Fibroblast of villous mesenchyme (primary cell): ENCODE data around the gene KRT25. TPM values are rescaled to one million over a fixed set of nuclear protein-coding genes. Genes with fewer than 3 reads are reported as not detected.

Experiments
- DNase-seq: peaks from one replicate; pipeline ENCODE4 v3.0.0-alpha.2; 2010; ENCODE audit warnings: low read depth
- H3K4me3 ChIP-seq: 2 replicates; pipeline ENCODE4 v1.5.1; 2011; ENCODE audit warnings: low read depth, mild to moderate bottlenecking, low read length
- total RNA-seq: library from RNA; depleted of rRNA; stranded (reverse); fragments of >200 nt; gene quantifications from 2 replicates; pipeline ENCODE4 v1.2.3, GENCODE V29; 2012
- TF ChIP-seq, protein P1 (sequence below): IDR thresholded peaks from 2 replicates; pipeline ENCODE4 v1.5.1; 2012; ENCODE audit warnings: low read depth, mild to moderate bottlenecking, low read length; ENCODE audit not compliant: insufficient read depth

Gene KRT25
- total RNA-seq, 1 donor = not detected

DNA sequence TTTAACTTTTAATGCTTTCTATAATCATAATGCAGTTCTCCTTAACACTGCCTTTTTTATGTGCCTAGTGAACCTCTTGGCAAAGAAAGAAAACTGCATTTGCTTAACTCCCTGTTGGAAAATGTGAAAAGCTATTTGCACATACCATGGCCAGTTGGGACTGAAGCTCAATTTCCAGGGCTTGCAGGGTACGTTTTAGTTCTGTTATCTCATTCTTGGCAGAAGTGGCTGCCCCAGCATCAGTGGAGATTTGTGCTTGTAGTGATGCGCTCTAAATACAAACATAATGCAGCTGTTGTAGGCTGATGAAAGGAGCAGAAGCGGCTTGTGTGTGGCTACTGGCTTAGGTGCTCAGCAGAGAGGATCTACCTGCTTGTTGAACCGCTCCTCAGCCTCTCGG is 55.3 kb downstream of the KRT25 start:
- H3K4me3 ChIP-seq = no peak overlapping the region
- TF ChIP-seq, protein P1, sequence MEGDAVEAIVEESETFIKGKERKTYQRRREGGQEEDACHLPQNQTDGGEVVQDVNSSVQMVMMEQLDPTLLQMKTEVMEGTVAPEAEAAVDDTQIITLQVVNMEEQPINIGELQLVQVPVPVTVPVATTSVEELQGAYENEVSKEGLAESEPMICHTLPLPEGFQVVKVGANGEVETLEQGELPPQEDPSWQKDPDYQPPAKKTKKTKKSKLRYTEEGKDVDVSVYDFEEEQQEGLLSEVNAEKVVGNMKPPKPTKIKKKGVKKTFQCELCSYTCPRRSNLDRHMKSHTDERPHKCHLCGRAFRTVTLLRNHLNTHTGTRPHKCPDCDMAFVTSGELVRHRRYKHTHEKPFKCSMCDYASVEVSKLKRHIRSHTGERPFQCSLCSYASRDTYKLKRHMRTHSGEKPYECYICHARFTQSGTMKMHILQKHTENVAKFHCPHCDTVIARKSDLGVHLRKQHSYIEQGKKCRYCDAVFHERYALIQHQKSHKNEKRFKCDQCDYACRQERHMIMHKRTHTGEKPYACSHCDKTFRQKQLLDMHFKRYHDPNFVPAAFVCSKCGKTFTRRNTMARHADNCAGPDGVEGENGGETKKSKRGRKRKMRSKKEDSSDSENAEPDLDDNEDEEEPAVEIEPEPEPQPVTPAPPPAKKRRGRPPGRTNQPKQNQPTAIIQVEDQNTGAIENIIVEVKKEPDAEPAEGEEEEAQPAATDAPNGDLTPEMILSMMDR = no peak
- DNase-seq = no peak

- TF ChIP-seq, protein P1 = no peak
- no peak for DNase-seq
- H3K4me3 ChIP-seq = no peak overlapping the region
These were observed 55.8 kb downstream of the KRT25 start for GRCh38 chr17:40699371-40699770.

Other genes starting within 250 kb of the KRT25 start
- not detected in 2 replicates for gene CCR7, start 189.9 kb downstream of the KRT25 start, total RNA-seq
- 81.2 and 108 TPM in 2 replicates for gene SMARCE1, start 107.5 kb downstream of the KRT25 start, total RNA-seq
- gene KRT222, start 90.2 kb downstream of the KRT25 start, total RNA-seq = not detected in 2 replicates
- not detected in 2 replicates for gene KRT24, start 51.6 kb downstream of the KRT25 start, total RNA-seq
- not detected in 2 replicates for gene KRT26, start 16.9 kb upstream of the KRT25 start, total RNA-seq
- not detected in 2 replicates for gene KRT27, start 27.2 kb upstream of the KRT25 start, total RNA-seq
- gene KRT28, start 44.6 kb upstream of the KRT25 start, total RNA-seq = not detected in 2 replicates
- 3.0 and 3.2 TPM in 2 replicates for gene KRT10, start 67.3 kb upstream of the KRT25 start, total RNA-seq
- gene KRT12, start 111.9 kb upstream of the KRT25 start, total RNA-seq = not detected in 2 replicates
- gene KRT20, start 129.9 kb upstream of the KRT25 start, total RNA-seq = not detected in 2 replicates
- gene KRT23, start 182.3 kb upstream of the KRT25 start, total RNA-seq = under 0.01 and 1.7 TPM in 2 replicates
- gene KRT39, start 211.6 kb upstream of the KRT25 start, total RNA-seq = not detected in 2 replicates
- not detected in 2 replicates for gene KRT40, start 229.0 kb upstream of the KRT25 start, total RNA-seq
- not detected in 2 replicates for gene KRTAP3-3, start 238.8 kb upstream of the KRT25 start, total RNA-seq
- gene KRTAP3-2, start 244.6 kb upstream of the KRT25 start, total RNA-seq = not detected in 2 replicates